Endodermal cell (in vitro differentiated cells): ENCODE results near the gene DLG2. TPM values are rescaled to one million over a fixed set of nuclear protein-coding genes. Genes with fewer than 3 reads are reported as not detected.
A peak's percentile ranks its signal among the peaks of the same experiment; 100 is the strongest.

Experiments used
- DNase-seq: peaks from one replicate; pipeline ENCODE4 v3.0.0-alpha.2; 2017
- H3K27ac ChIP-seq: 2 replicates; pipeline ENCODE4 v1.5.1; 2013; ENCODE audit warnings: mild to moderate bottlenecking, low read depth, low read length, moderate library complexity
- H3K27me3 ChIP-seq: 2 replicates; pipeline ENCODE4 v1.6.1; 2013; ENCODE audit warnings: mild to moderate bottlenecking, low read length, moderate library complexity; ENCODE audit not compliant: insufficient read depth, control insufficient read depth, poor library complexity, severe bottlenecking
- H3K36me3 ChIP-seq: 2 replicates; pipeline ENCODE4 v1.7.0; 2013; ENCODE audit warnings: mild to moderate bottlenecking, low read length, moderate library complexity; ENCODE audit not compliant: control insufficient read depth, insufficient read depth
- H3K4me1 ChIP-seq: one replicate; pipeline ENCODE4 v1.7.0; 2013; ENCODE audit warnings: low read length; ENCODE audit not compliant: control insufficient read depth, insufficient read depth
- H3K4me3 ChIP-seq: 2 replicates; pipeline ENCODE4 v1.5.1; 2013; ENCODE audit warnings: mild to moderate bottlenecking, low read length, moderate library complexity
- H3K9ac ChIP-seq: 2 replicates; pipeline ENCODE4 v1.6.1; 2013; ENCODE audit warnings: mild to moderate bottlenecking, low read length, moderate library complexity; ENCODE audit not compliant: poor library complexity, severe bottlenecking; ENCODE audit errors: extremely low read depth
- H3K9me3 ChIP-seq: 2 replicates; pipeline ENCODE4 v1.6.1; 2013; ENCODE audit warnings: mild to moderate bottlenecking, low read length, moderate library complexity; ENCODE audit not compliant: control insufficient read depth
- H3K27ac Mint-ChIP-seq: 2 replicates; pipeline ENCODE4 v1.8.0; 2020; ENCODE audit warnings: mixed read lengths
- H3K27me3 Mint-ChIP-seq: 2 replicates; pipeline ENCODE4 v1.8.0; 2021; ENCODE audit warnings: mild to moderate bottlenecking, mixed read lengths; ENCODE audit not compliant: insufficient read depth
- H3K36me3 Mint-ChIP-seq: 2 replicates; pipeline ENCODE4 v1.8.0; 2020; ENCODE audit warnings: low read depth, mixed read lengths
- H3K4me1 Mint-ChIP-seq: 2 replicates; pipeline ENCODE4 v1.8.0; 2020; ENCODE audit warnings: mixed read lengths
- H3K4me3 Mint-ChIP-seq: 2 replicates; pipeline ENCODE4 v1.8.0; 2020; ENCODE audit warnings: mild to moderate bottlenecking, moderate library complexity, mixed read lengths
- H3K9me3 Mint-ChIP-seq: 2 replicates; pipeline ENCODE4 v1.8.0; 2020; ENCODE audit warnings: mild to moderate bottlenecking, mixed read lengths
- WGBS, 2 experiments: methylation state at CpG; one replicate each; pipeline versions ENCODE4 v1.1.5 to v1.1.7; 2013; ENCODE audit warnings: missing lambda C conversion rate in 2 of 2, mixed read lengths in 1 of 2; ENCODE audit not compliant: insufficient coverage in 1 of 2, insufficient read length in 1 of 2; 5-methylcytosine and 5-hydroxymethylcytosine counted together
- total RNA-seq, 2 donors: library from RNA; stranded (reverse); fragmentation: NEBNext Ultra II Directional in 1 of 2; extraction: Animal tissue kit (Norgen Biotek cat#: 25700) in 1 of 2; gene quantifications; 2 replicates in 1 of 2; 3 replicates in 1 of 2; pipeline ENCODE4 v1.2.1, GENCODE V29; 2021
- TF ChIP-seq, protein P1 (sequence below): fragments of 200-600 bp; sonication (generic); conservative IDR thresholded peaks from 2 replicates; pipeline ENCODE4 v1.5.0; 2021; ENCODE audit warnings: antibody characterized with exemption, mild to moderate bottlenecking

The DLG2 gene
- total RNA-seq, 2 donors from 2014 or later = 9.6 to 10.6 TPM

GRCh38 chr11:85596886-85597285, 30.3 kb downstream of the DLG2 start:
- DNase-seq = no peak
- Mint-ChIP-seq H3K27me3 (no peaks in the 10 kb centered on the region), H3K36me3 (no peaks in the 10 kb centered on the region), H3K4me1 (no peaks in the 10 kb centered on the region), H3K4me3 (no peak overlapping the region), H3K9me3 (no peaks in the 10 kb centered on the region), H3K27ac (no peak overlapping the region)
- H3K4me3 ChIP-seq = no peak overlapping the region
- H3K9me3 ChIP-seq = no peaks in the 10 kb centered on the region
- no peaks in the 10 kb centered on the region for H3K4me1 ChIP-seq
- H3K36me3 ChIP-seq = no peaks in the 10 kb centered on the region
- 83 to 100% methylated on average over 1 of the region's 2 CpGs for WGBS, 2 experiments
- H3K27ac ChIP-seq = no peak overlapping the region
- TF ChIP-seq, protein P1, sequence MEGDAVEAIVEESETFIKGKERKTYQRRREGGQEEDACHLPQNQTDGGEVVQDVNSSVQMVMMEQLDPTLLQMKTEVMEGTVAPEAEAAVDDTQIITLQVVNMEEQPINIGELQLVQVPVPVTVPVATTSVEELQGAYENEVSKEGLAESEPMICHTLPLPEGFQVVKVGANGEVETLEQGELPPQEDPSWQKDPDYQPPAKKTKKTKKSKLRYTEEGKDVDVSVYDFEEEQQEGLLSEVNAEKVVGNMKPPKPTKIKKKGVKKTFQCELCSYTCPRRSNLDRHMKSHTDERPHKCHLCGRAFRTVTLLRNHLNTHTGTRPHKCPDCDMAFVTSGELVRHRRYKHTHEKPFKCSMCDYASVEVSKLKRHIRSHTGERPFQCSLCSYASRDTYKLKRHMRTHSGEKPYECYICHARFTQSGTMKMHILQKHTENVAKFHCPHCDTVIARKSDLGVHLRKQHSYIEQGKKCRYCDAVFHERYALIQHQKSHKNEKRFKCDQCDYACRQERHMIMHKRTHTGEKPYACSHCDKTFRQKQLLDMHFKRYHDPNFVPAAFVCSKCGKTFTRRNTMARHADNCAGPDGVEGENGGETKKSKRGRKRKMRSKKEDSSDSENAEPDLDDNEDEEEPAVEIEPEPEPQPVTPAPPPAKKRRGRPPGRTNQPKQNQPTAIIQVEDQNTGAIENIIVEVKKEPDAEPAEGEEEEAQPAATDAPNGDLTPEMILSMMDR = no peak
- no peaks in the 10 kb centered on the region for H3K27me3 ChIP-seq
- H3K9ac ChIP-seq = no peak overlapping the region

GRCh38 chr11:85595285-85595884, 31.8 kb downstream of the DLG2 start:
- Histone ChIP-seq H3K4me3 (no peak overlapping the region), H3K36me3 (no peaks in the 10 kb centered on the region), H3K9ac (no peak overlapping the region), H3K9me3 (no peaks in the 10 kb centered on the region), H3K27ac (no peak overlapping the region), H3K4me1 (no peaks in the 10 kb centered on the region), H3K27me3 (no peaks in the 10 kb centered on the region)
- H3K27me3 Mint-ChIP-seq = no peaks in the 10 kb centered on the region
- H3K9me3 Mint-ChIP-seq = no peaks in the 10 kb centered on the region
- H3K4me3 Mint-ChIP-seq = no peak overlapping the region
- TF ChIP-seq, protein P1 = peak; percentile 82
- H3K4me1 Mint-ChIP-seq = no peaks in the 10 kb centered on the region
- H3K36me3 Mint-ChIP-seq = no peaks in the 10 kb centered on the region
- no peak for DNase-seq
- H3K27ac Mint-ChIP-seq = no peak overlapping the region

- no peak overlapping the region for H3K4me3 Mint-ChIP-seq
- WGBS, 2 experiments = 82 to 90% methylated on average over 4 of the region's 4 CpGs
- TF ChIP-seq, protein P1 = peak; percentile 74
Observed at GRCh38 chr11:85590848-85591483, 36.2 kb downstream of the DLG2 start.

More at GRCh38 chr11:85590848-85591483, 36.2 kb downstream of the DLG2 start:
- DNase-seq = no peak
- peaks cover 4% of the 10 kb centered on the region for H3K4me1 Mint-ChIP-seq
- Histone ChIP-seq H3K9ac (no peak overlapping the region), H3K4me1 (no peaks in the 10 kb centered on the region), H3K36me3 (no peaks in the 10 kb centered on the region), H3K27ac (no peak overlapping the region), H3K27me3 (no peaks in the 10 kb centered on the region), H3K4me3 (no peak overlapping the region), H3K9me3 (peaks cover 22% of the 10 kb centered on the region)
- H3K27me3 Mint-ChIP-seq = no peaks in the 10 kb centered on the region
- no peak overlapping the region for H3K27ac Mint-ChIP-seq
- H3K36me3 Mint-ChIP-seq = peaks cover 10% of the 10 kb centered on the region
- H3K9me3 Mint-ChIP-seq = peaks cover 22% of the 10 kb centered on the region
